OCI-LY1 (cell line): ENCODE results near the gene SGSM1.
A peak's percentile ranks its signal among the peaks of the same experiment; 100 is the strongest.

Source experiments
- H2AFZ ChIP-seq: fragments of 200-600 bp; sonication (generic), shearing (Covaris generic); 2 replicates; pipeline ENCODE4 v1.6.0; 2014; ENCODE audit warnings: antibody characterized with exemption, mild to moderate bottlenecking, low read length
- H3F3A ChIP-seq: fragments of 200-600 bp; sonication (generic), shearing (Covaris generic); 2 replicates; pipeline ENCODE4 v1.6.0; 2014; ENCODE audit warnings: mild to moderate bottlenecking, antibody characterized with exemption, low read length, moderate library complexity; ENCODE audit not compliant: insufficient read depth
- H3K27ac ChIP-seq: fragments of 200-600 bp; sonication (generic); 2 replicates; pipeline ENCODE4 v1.5.1; 2014; ENCODE audit warnings: low read length, mixed run types, mild to moderate bottlenecking, low read depth; ENCODE audit not compliant: poor library complexity, severe bottlenecking
- H3K27me3 ChIP-seq: fragments of 200-600 bp; sonication (generic); 2 replicates; pipeline ENCODE4 v1.6.0; 2014; ENCODE audit warnings: antibody characterized with exemption, mild to moderate bottlenecking, low read length, moderate library complexity; ENCODE audit not compliant: insufficient read depth
- H3K36me3 ChIP-seq: fragments of 200-600 bp; sonication (generic); 2 replicates; pipeline ENCODE4 v1.6.1; 2014; ENCODE audit warnings: mild to moderate bottlenecking, antibody characterized with exemption, low read length, moderate library complexity, mixed read lengths; ENCODE audit not compliant: insufficient read depth
- H3K4me1 ChIP-seq: fragments of 200-600 bp; sonication (generic); 2 replicates; pipeline ENCODE4 v1.5.1; 2014; ENCODE audit warnings: mild to moderate bottlenecking, low read length, moderate library complexity; ENCODE audit not compliant: insufficient read depth, severe bottlenecking
- H3K4me2 ChIP-seq: fragments of 200-600 bp; sonication (generic), shearing (Covaris generic); 2 replicates; pipeline ENCODE4 v1.6.1; 2014; ENCODE audit warnings: low read length
- H3K4me3 ChIP-seq: fragments of 200-600 bp; sonication (generic); 2 replicates; pipeline ENCODE4 v1.5.1; 2014; ENCODE audit warnings: low read length, low read depth, mild to moderate bottlenecking, mixed read lengths; ENCODE audit not compliant: poor library complexity, severe bottlenecking
- H3K79me2 ChIP-seq: fragments of 200-600 bp; shearing (Covaris generic); 2 replicates; pipeline ENCODE4 v1.6.1; 2016; ENCODE audit warnings: mixed run types, low read length, mixed read lengths; ENCODE audit not compliant: insufficient read depth
- H3K9ac ChIP-seq: fragments of 200-600 bp; sonication (generic), shearing (Covaris generic); 2 replicates; pipeline ENCODE4 v1.6.1; 2014; ENCODE audit warnings: mild to moderate bottlenecking, low read length, mixed read lengths
- H3K9me2 ChIP-seq: fragments of 200-600 bp; sonication (generic), shearing (Covaris generic); 2 replicates; pipeline ENCODE4 v1.6.1; 2014; ENCODE audit warnings: low read depth, mild to moderate bottlenecking, low read length, mixed read lengths
- H3K9me3 ChIP-seq: fragments of 200-600 bp; shearing (Covaris generic); 2 replicates; pipeline ENCODE4 v1.6.1; 2014; ENCODE audit warnings: low read length, mixed read lengths
- H4K20me1 ChIP-seq: fragments of 200-600 bp; sonication (generic), shearing (Covaris generic); 2 replicates; pipeline ENCODE4 v1.6.0; 2016; ENCODE audit warnings: mild to moderate bottlenecking, low read length; ENCODE audit not compliant: insufficient read depth
- CTCF ChIP-seq: fragments of 200-600 bp; sonication (generic), shearing (Covaris generic); IDR thresholded peaks from 2 replicates; pipeline ENCODE4 v1.5.1; 2017; ENCODE audit warnings: mild to moderate bottlenecking, antibody characterized with exemption, low read length, moderate library complexity, mixed read lengths
- EZH2 ChIP-seq: fragments of 200-600 bp; sonication (generic), shearing (Covaris generic); IDR thresholded peaks from 2 replicates; pipeline ENCODE4 v1.8.0; 2017; ENCODE audit warnings: borderline replicate concordance, mixed run types, mild to moderate bottlenecking, antibody characterized with exemption, low read length, moderate library complexity, mixed read lengths

SGSM1 gene

DNA sequence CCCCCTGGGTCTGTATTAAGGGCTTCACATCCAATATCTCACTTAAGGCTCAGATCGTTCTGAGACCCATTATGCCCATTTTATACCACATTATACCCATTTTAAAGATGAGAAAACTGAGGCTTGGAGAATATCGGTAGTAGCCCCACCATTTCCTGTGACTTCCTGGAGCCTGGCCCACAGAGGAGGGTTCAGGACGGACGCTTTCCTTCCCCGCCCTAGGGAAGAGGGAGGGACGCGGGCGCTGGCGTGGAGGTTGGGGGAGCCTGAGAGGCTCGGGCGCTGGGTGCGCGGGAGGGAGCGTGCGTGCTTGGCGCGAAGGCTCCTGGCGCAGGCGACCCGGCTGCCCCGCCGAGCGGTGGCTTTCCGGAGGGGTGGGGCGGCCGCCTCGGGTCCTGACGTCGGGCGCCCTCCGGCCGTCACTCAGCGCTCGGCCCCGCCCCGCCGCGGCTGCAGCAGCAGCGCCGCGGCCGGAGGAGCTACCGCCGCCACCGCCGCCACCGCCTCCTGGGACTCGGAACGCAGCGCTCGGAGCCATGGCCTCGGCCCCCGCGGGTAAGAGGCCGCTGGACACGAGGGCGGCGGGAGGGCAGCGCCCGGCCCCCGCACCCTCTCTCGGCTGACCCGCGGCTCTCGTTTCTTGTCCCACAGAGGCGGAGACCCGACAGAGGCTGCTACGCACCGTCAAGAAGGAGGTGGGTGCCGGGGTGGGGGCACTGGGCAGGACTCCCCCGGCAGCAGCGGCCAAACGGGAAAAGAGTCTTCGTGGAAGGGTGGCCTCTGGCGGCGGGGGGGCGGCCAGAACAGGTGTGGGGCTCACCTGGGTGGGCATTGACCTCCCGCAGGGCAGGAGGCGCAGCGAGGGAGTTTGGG, at the start of gene SGSM1:
Gene SGSM1 (plus strand): TSS at position 422 of the 873 bp plus-strand sequence. CDS start 115 bp downstream, at position 537.
- Histone ChIP-seq H3K4me3 (peak within 1 kb of the TSS; percentile 59), H4K20me1 (no peaks in the 10 kb centered on the region), H3K4me2 (peak within 1 kb of the TSS; percentile 93), H3K9ac (peak within 1 kb of the TSS; percentile 58; the same call in 1 of the 2 replicates), H2AFZ (peak within 1 kb of the TSS; percentile 91; the same call in 1 of the 2 replicates), H3K4me1 (peaks cover 9% of the 10 kb centered on the region), H3K9me3 (no peaks in the 10 kb centered on the region), H3K79me2 (no peaks in the 10 kb centered on the region), H3K9me2 (no peaks in the 10 kb centered on the region), H3K27ac (no peak within 1 kb of the TSS), H3F3A (no peaks in the 10 kb centered on the region), H3K36me3 (no peaks in the 10 kb centered on the region), H3K27me3 (0 out of 2 replicates have a peak, but pooled peaks cover 5% of the 10 kb centered on the region)
- TF ChIP-seq EZH2 (no peak), CTCF (no peak)

DNA sequence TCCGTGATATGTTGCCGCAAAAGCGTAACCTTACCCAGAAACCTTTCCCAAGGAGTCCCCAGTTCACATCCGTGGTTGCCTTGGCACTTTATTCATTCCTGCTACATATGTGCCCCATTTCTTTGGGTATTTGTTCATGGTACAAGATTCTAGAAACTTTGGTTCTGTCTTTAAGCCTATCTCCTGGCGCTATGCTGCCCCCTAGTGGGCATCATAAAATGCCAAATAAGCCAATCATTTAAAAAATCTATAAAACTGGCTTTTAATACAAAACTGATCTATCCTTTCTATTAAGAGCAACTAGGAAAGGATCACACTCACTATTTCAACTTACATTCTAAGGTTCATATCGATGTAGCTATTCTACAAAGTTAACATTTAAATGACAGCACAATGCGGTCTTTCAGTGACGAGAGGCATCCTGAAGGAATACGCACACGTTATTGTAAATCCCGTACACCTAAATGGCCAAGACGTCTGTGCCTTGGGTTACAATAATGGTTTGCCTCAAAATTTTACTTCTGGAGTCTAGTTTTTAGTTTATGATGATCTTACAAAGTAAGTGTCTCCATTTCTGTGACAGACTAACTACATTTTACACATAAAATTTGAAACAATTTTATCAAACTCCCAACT, 47.7 kb upstream of the SGSM1 start:
- H3K9me3 ChIP-seq, result no peaks in the 10 kb centered on the region
- TF ChIP-seq CTCF, result peak; percentile 95
- TF ChIP-seq EZH2, result no peak
- H3K36me3 ChIP-seq, result no peaks in the 10 kb centered on the region
- no peak overlapping the region for H3K27ac ChIP-seq
- H3F3A ChIP-seq, result no peaks in the 10 kb centered on the region
- H3K4me1 ChIP-seq, result no peaks in the 10 kb centered on the region
- H2AFZ ChIP-seq, result no peak overlapping the region
- no peaks in the 10 kb centered on the region for H3K9me2 ChIP-seq
- H3K4me3 ChIP-seq, result no peak overlapping the region
- no peak overlapping the region for H3K9ac ChIP-seq
- H3K79me2 ChIP-seq, result no peaks in the 10 kb centered on the region
- no peak overlapping the region for H3K4me2 ChIP-seq
- H4K20me1 ChIP-seq, result no peaks in the 10 kb centered on the region
- no peaks in the 10 kb centered on the region for H3K27me3 ChIP-seq

GRCh38 chr22:24759765-24760164, 46.2 kb upstream of the SGSM1 start:
- Histone ChIP-seq H3K79me2 (no peaks in the 10 kb centered on the region), H3K4me1 (no peaks in the 10 kb centered on the region), H3K36me3 (no peaks in the 10 kb centered on the region), H2AFZ (no peak overlapping the region), H3K4me2 (no peak overlapping the region), H3K9me3 (no peaks in the 10 kb centered on the region), H3F3A (no peaks in the 10 kb centered on the region), H3K9ac (no peak overlapping the region), H3K27me3 (0 out of 2 replicates have a peak, but pooled peaks cover 2% of the 10 kb centered on the region), H3K4me3 (no peak overlapping the region), H3K9me2 (no peaks in the 10 kb centered on the region), H4K20me1 (no peaks in the 10 kb centered on the region), H3K27ac (no peak overlapping the region)
- TF ChIP-seq EZH2 (no peak), CTCF (no peak)
